ENCODE measurements around the gene ADAP1.

The ADAP1 gene

DNA sequence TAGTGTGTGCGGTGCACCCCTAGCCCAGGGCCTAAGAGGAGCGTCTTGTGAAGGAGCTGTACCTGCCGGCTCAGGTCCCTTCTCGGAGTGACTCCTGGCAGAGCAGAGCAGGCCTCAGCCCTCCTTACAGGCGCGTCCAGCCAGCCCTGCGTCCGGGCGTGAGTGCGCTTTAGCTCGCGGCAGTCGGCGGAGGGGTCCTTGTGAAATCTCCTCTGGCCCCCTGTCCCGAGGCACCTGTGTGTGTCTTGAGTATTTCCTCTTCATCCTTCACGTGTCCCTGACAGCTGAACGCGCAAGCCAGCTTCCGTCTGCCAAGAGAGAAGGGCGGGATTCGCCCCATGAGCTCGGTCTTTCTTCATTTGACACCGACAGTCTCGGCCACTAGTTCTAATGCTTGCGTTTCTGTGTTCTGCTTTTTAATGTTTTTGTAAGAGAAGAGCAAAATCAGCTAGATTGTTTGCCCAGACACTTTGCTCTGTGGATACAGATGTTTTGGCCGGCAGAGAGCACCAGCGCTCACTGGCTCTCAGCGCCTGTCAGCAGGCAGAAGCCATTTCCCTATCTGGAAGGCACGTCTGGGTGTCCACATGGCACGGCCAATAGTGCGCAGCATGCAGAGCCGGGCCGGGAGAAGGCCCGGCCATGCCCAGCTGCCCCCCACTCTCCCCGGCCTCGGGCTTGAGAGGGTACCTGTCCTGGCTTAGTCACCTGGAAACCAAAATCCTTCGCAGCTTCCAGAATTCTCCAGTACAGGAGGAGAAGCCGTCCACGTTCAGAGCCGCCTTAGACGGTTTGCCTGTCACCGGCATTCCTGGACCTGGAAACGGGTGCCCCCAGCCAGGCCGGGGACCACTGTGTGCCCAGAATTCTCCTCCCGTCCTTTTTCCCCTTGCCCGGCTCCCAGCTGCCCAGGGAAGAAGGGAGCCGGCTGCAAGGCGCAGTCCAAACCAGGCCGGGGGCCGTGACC is 71.1 kb downstream of the ADAP1 start:
- TF ChIP-seq, protein P1, sequence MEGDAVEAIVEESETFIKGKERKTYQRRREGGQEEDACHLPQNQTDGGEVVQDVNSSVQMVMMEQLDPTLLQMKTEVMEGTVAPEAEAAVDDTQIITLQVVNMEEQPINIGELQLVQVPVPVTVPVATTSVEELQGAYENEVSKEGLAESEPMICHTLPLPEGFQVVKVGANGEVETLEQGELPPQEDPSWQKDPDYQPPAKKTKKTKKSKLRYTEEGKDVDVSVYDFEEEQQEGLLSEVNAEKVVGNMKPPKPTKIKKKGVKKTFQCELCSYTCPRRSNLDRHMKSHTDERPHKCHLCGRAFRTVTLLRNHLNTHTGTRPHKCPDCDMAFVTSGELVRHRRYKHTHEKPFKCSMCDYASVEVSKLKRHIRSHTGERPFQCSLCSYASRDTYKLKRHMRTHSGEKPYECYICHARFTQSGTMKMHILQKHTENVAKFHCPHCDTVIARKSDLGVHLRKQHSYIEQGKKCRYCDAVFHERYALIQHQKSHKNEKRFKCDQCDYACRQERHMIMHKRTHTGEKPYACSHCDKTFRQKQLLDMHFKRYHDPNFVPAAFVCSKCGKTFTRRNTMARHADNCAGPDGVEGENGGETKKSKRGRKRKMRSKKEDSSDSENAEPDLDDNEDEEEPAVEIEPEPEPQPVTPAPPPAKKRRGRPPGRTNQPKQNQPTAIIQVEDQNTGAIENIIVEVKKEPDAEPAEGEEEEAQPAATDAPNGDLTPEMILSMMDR (IDR thresholded peaks at IDR 0.05; ENCODE audit: extremely low read depth, missing control alignments) = no peak
- no peak for DNase-seq (ENCODE audit: low spot score)

DNA sequence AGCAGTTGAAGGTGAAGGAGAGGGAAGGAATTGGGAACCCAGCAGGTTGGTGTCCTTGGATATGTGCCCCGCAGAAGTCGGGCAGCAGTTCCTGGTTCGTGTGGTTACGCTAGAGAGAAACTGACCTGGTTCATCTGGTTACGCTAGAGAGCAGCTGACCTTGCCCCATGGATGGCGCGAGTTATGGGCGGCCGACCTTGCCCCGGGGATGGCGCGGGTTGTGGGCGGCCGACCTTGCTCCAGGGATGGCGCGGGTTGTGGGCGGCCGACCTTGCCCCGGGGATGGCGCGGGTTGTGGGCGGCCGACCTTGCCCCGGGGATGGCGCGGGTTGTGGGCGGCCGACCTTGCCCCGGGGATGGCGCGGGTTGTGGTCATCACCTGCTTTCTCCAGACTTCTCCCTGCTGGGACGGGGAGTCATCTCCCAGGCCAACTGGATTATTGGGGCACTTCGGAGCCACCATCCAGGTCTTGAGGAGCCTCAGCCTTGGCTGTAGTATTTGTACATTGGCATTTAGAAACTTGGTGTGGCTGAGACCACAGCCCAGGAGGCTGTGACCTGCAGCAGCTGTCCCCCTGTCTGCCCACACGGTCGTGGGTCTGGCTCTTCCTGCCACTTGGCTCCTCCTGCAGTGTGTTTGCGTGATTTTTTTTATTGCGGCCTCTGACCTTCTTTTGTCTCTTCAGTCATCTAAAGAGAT is 72.0 kb downstream of the ADAP1 start:
- TF ChIP-seq, protein P1 (IDR thresholded peaks at IDR 0.05; ENCODE audit: extremely low read depth, missing control alignments) = no peak

DNA sequence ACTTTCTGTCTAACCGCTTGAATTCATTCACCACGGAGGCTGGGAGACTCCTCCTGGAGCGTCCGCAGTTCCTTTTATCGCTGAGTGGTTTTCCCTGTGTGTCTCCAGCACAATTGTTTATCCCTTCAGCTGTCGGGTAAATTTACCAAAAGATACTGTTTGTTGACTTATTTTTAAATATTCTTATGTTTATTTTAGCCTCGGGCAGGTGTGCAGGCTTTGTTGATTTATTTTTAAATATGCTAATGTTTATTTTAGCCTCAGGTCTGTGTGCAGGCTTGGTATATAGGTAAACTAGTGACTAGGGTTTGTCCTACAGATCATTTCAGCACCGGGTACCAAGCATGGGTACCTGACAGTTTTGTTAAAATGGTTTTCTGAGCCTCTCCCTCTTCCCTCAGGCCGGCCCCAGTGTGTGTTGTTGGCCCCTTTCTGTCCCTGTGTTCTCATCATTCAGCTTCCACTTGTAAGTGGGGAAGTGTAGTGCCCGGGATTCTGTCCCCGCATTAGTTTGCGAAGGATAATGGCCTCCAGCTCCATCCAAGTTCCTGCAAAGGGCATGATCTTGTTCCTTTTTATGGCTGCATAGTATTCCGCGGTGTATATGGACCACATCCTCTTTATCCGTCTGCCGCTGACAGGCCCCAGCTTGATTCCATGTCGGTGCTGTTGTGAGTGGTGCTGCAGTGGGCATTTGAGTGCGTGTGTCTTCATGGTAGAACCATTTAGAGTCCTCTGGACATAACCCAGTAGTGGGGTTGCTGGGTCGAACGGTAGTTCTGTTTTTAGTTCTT is 72.8 kb downstream of the ADAP1 start:
- TF ChIP-seq, protein P1 (IDR thresholded peaks at IDR 0.05; ENCODE audit: extremely low read depth, missing control alignments) = no peak
- no peak for DNase-seq (ENCODE audit: low spot score)

More for the DNA sequence above, 72.0 kb downstream of the ADAP1 start:
- no peak for DNase-seq (ENCODE audit: low spot score)

DNA sequence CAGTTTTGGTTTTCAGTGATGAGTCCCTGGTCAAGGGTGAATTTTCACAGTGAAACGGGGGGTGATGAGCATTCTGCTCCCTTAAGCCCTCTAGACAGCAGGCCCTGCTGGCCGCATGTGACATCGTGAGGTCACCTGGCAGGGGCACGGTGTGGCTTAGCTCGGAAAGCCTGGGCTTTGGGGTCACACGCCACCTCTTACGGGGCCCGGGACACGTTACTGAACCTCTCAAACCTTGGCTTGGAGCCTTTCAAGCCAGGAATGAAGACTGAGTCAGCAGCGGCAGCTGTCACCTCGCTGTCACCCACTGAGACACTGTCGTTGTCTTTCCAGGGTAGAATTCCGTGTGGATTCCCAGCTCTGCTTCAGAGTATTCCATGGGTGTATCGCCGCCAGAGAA is 74.0 kb downstream of the ADAP1 start:
- no peak for DNase-seq (ENCODE audit: low spot score)
- TF ChIP-seq, protein P1 (IDR thresholded peaks at IDR 0.05; ENCODE audit: extremely low read depth, missing control alignments) = no peak

DNA sequence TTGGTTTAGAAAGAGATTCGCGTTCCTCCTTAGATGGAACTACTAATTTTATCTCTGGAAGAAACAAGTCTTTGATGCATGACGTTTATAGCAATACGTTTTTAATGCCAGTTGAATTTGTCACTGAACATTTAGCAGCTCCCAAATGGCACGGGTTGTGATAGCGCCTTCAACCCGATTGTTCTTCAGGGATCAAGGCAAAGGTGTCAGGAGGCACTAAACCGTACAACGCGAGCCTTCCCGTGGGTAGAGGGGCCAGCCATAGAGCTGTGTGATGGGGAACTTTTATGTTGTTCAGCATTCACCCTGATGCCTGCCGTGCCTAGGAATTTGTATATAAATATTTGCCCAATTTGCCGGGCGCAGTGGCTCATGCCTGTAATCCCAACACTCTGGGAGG is 74.8 kb downstream of the ADAP1 start:
- DNase-seq (ENCODE audit: low spot score) = no peak
- TF ChIP-seq, protein P1 (IDR thresholded peaks at IDR 0.05; ENCODE audit: extremely low read depth, missing control alignments) = no peak

DNA sequence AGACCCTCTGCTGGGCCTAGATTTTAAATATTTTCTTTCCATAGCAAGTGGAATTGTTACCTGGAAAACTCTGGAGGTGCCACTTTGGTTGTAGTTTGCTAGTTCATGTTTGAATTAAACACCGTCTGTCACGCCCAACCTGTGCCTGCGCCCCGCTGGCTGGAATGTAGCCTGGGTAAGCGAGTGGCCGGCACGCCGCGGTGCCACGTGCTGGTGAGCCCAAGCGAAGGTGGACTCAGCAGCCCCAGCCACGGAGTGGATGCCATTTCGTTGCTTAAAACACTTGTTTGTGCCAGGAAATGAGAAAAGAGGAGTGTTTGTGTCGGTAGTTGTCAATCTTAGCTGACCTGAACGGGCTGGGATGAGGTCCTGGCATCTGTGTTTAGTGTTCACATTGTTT is 75.4 kb downstream of the ADAP1 start:
- TF ChIP-seq, protein P1 (IDR thresholded peaks at IDR 0.05; ENCODE audit: extremely low read depth, missing control alignments) = no peak
- no peak for DNase-seq (ENCODE audit: low spot score)
